Adrenal gland (tissue), 12 donors: ENCODE results near the gene RNF182. TPM values are rescaled to one million over a fixed set of nuclear protein-coding genes. Genes with fewer than 3 reads are reported as not detected.

Experiments
- DNase-seq, 7 donors: peaks; one replicate each; pipeline ENCODE4 v3.0.0-alpha.2; 2019 to 2020
- H3K27ac ChIP-seq, 5 donors: fragments of 200-600 bp; sonication (generic) in 4 of 5; 1 replicate in 3 of 5; 2 replicates in 2 of 5; pipeline versions ENCODE4 v1.5.1 to v1.8.0; 2016 to 2020; ENCODE audit warnings: mild to moderate bottlenecking in 1 of 5
- H3K27me3 ChIP-seq: fragments of 200-600 bp; 2 replicates; pipeline ENCODE4 v1.8.0; 2021
- H3K36me3 ChIP-seq, 2 donors: fragments of 200-600 bp; replicated peaks in 1 of 2; 1 replicate in 1 of 2; 2 replicates in 1 of 2; pipeline versions ENCODE4 v1.5.1 to v1.8.0; 2018 to 2022
- H3K4me1 ChIP-seq, 2 donors: fragments of 200-600 bp; replicated peaks in 1 of 2; 1 replicate in 1 of 2; 2 replicates in 1 of 2; pipeline versions ENCODE4 v1.5.1 to v1.8.0; 2018 to 2021
- H3K4me3 ChIP-seq, 4 donors: fragments of 200-600 bp; sonication (generic) in 3 of 4; one replicate each; pipeline ENCODE4 v1.5.1; 2016 to 2018
- H3K9me3 ChIP-seq, 3 donors: fragments of 200-600 bp; sonication (generic) in 1 of 3; replicated peaks in 1 of 3; 1 replicate in 2 of 3; 2 replicates in 1 of 3; pipeline versions ENCODE4 v1.5.1 to v1.8.0; 2016 to 2021
- POLR2A ChIP-seq, 2 donors: fragments of 450-650 bp; IDR thresholded peaks; one replicate each; pipeline ENCODE4 v1.6.1; 2017; ENCODE audit warnings: antibody characterized with exemption in 2 of 2, mild to moderate bottlenecking in 2 of 2, moderate library complexity in 1 of 2
- WGBS, 4 donors: extraction: QIAGEN DNeasy Blood & Tissue Kit in 2 of 4; methylation state at CpG; one replicate each; pipeline versions ENCODE4 v1.1.5 to v1.1.7; 2013 to 2017; 5-methylcytosine and 5-hydroxymethylcytosine counted together
- intact Hi-C, 2 donors: fragments of 100-400 bp; cut with DNase I; formaldehyde crosslinking; loops; one replicate each; pipeline versions ENCODE4 v1.14.1 to v1.15.0; 2022 to 2023
- polyA plus RNA-seq, 3 donors: library from polyadenylated mRNA; stranded (reverse); fragments of 200-250 nt in 2 of 3; fragments of 350-450 nt in 1 of 3; fragmentation: Illumina TruSeq in 1 of 3; extraction: RNeasy Lipid Tissue Mini Kit (QIAGEN cat#74804) in 1 of 3; gene quantifications; one replicate each; pipeline ENCODE4 v1.2.3, GENCODE V29; 2013 to 2014
- total RNA-seq, 9 donors: library from RNA; depleted of rRNA in 4 of 9; stranded (reverse); fragments of >200 nt in 4 of 9; fragments of 120-200 nt in 1 of 9; fragmentation: NEBNext Ultra II Directional in 1 of 9; extraction: Animal tissue kit (Norgen Biotek cat#: 25700) in 1 of 9; gene quantifications; one replicate each; pipeline versions ENCODE4 v1.1.0 to v1.2.4, GENCODE V29; 2013 to 2023
- TF ChIP-seq, protein P1 (sequence below), 6 experiments: fragments of 450-650 bp in 4 of 6; fragments of 200-600 bp in 2 of 6; sonication (generic) in 1 of 6; IDR thresholded peaks; 1 replicate in 5 of 6; 2 replicates in 1 of 6; pipeline versions ENCODE4 v1.5.1 to v1.8.0; 2016 to 2021; ENCODE audit warnings: antibody characterized with exemption in 6 of 6, mild to moderate bottlenecking in 2 of 6, moderate library complexity in 1 of 6
- donor health status: healthy with polysubstance abuse.
- donor health status: Bipolar disorder and iron deficiency.
- donor health status: DM: yes; HTN: yes; CAD: no.
- donor health status: DM: no; HTN: no; CAD: no.
- donor health status: DM: no; HTN: no; CAD: no.
- donor health status: DM: yes; HTN: yes; CAD: no.

Gene RNF182
- total and polyA plus RNA-seq, 12 donors = 0.03 to 2.1 (median 0.31) TPM; not detected in 2

GRCh38 chr6:13978787-13979186 is 54.0 kb downstream of the RNF182 start:
- DNase-seq = no peak
- peaks cover 3% of the 10 kb centered on the region for H3K27me3 ChIP-seq
- H3K4me1 ChIP-seq = no peaks in the 10 kb centered on the region
- H3K27ac ChIP-seq = no peak overlapping the region
- H3K9me3 ChIP-seq = no peaks in the 10 kb centered on the region
- intact Hi-C loops = no loop called here
- no peak overlapping the region for H3K4me3 ChIP-seq
- TF ChIP-seq, protein P1, sequence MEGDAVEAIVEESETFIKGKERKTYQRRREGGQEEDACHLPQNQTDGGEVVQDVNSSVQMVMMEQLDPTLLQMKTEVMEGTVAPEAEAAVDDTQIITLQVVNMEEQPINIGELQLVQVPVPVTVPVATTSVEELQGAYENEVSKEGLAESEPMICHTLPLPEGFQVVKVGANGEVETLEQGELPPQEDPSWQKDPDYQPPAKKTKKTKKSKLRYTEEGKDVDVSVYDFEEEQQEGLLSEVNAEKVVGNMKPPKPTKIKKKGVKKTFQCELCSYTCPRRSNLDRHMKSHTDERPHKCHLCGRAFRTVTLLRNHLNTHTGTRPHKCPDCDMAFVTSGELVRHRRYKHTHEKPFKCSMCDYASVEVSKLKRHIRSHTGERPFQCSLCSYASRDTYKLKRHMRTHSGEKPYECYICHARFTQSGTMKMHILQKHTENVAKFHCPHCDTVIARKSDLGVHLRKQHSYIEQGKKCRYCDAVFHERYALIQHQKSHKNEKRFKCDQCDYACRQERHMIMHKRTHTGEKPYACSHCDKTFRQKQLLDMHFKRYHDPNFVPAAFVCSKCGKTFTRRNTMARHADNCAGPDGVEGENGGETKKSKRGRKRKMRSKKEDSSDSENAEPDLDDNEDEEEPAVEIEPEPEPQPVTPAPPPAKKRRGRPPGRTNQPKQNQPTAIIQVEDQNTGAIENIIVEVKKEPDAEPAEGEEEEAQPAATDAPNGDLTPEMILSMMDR (IDR thresholded peaks at IDR 0.05) = no peak
- TF ChIP-seq POLR2A (IDR thresholded peaks at IDR 0.05) = no peak
- no peaks in the 10 kb centered on the region for H3K36me3 ChIP-seq
- WGBS, 4 donors = 59 to 67% (median 65%) methylated on average over 2 of the region's 2 CpGs

- Histone ChIP-seq H3K4me3 (no peak overlapping the region), H3K36me3 (no peaks in the 10 kb centered on the region), H3K4me1 (no peaks in the 10 kb centered on the region), H3K27me3 (peaks cover 3% of the 10 kb centered on the region), H3K9me3 (no peaks in the 10 kb centered on the region), H3K27ac (no peak overlapping the region)
- WGBS, 4 donors = 71 to 80% (median 73%) methylated on average over 9 of the region's 9 CpGs
- no peak for TF ChIP-seq POLR2A (IDR thresholded peaks at IDR 0.05)
- TF ChIP-seq, protein P1 (IDR thresholded peaks at IDR 0.05) = no peak
- DNase-seq = no peak
- intact Hi-C loops = no loop called here
Observed at GRCh38 chr6:13979284-13980171, 54.8 kb downstream of the RNF182 start.

DNA sequence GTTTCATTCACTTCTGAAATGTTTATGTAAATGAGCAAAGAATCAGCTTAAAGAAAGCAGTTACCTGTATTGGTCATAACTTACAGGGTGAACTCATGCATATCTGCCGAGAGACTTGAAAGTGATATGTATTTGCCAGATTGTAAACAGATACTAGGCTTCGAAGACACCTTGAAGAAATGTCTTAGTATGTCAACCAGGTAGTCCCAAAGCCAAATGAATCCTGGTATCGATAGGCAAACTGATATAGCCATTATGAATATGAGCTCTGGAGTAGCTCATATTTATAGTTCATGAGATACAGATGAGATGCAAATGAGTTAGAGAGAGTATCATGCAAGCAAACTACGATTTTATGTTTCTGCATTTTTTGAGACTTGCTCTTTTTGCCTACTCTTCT is 55.8 kb downstream of the RNF182 start:
- WGBS, 4 donors = 61 to 75% (median 66%) methylated on average over 4 of the region's 4 CpGs
- TF ChIP-seq POLR2A (IDR thresholded peaks at IDR 0.05) = no peak
- TF ChIP-seq, protein P1 (IDR thresholded peaks at IDR 0.05) = no peak
- no peak for DNase-seq
- H3K27me3 ChIP-seq = peaks cover 3% of the 10 kb centered on the region
- H3K36me3 ChIP-seq = no peaks in the 10 kb centered on the region
- intact Hi-C loops = no loop called here
- no peak overlapping the region for H3K4me3 ChIP-seq
- no peak overlapping the region for H3K27ac ChIP-seq
- no peaks in the 10 kb centered on the region for H3K9me3 ChIP-seq
- no peaks in the 10 kb centered on the region for H3K4me1 ChIP-seq

GRCh38 chr6:13985663-13986325 is 61.0 kb downstream of the RNF182 start:
- 63 to 71% (median 69%) methylated on average over 4 of the region's 4 CpGs for WGBS, 4 donors
- Histone ChIP-seq H3K27me3 (peaks cover 16% of the 10 kb centered on the region), H3K4me1 (no peaks in the 10 kb centered on the region), H3K9me3 (no peaks in the 10 kb centered on the region), H3K27ac (no peak overlapping the region), H3K4me3 (no peak overlapping the region), H3K36me3 (no peaks in the 10 kb centered on the region)
- intact Hi-C loops = no loop called here
- no peak for TF ChIP-seq POLR2A (IDR thresholded peaks at IDR 0.05)
- TF ChIP-seq, protein P1 (IDR thresholded peaks at IDR 0.05) = no peak
- no peak for DNase-seq
